MM.1S (cell line): ENCODE data around the gene GFRA3.

Source experiments
- DNase-seq: peaks from one replicate; pipeline ENCODE4 v3.0.0-alpha.2; 2015
- H2AFZ ChIP-seq: fragments of 300-600 bp; sonication (generic); 2 replicates; pipeline ENCODE4 v1.6.0; 2016; ENCODE audit warnings: antibody characterized with exemption, low read length
- H3F3A ChIP-seq: fragments of 300-600 bp; sonication (generic); 2 replicates; pipeline ENCODE4 v1.6.1; 2016; ENCODE audit warnings: mild to moderate bottlenecking, antibody characterized with exemption, low read length, moderate library complexity, mixed read lengths; ENCODE audit not compliant: insufficient read depth
- H3K27ac ChIP-seq: fragments of 300-600 bp; sonication (generic); 2 replicates; pipeline ENCODE4 v1.5.1; 2016; ENCODE audit warnings: mild to moderate bottlenecking, low read length
- H3K27me3 ChIP-seq: fragments of 300-600 bp; sonication (generic); replicated peaks from 2 replicates; pipeline ENCODE4 v1.6.0; 2016; ENCODE audit warnings: low read length; ENCODE audit not compliant: insufficient read depth
- H3K36me3 ChIP-seq: fragments of 300-600 bp; sonication (generic); replicated peaks from 2 replicates; pipeline ENCODE4 v1.6.1; 2016; ENCODE audit warnings: mild to moderate bottlenecking, low read length, mixed read lengths; ENCODE audit not compliant: insufficient read depth
- H3K4me1 ChIP-seq: fragments of 300-600 bp; sonication (generic); 2 replicates; pipeline ENCODE4 v1.6.1; 2016; ENCODE audit warnings: low read length, mixed read lengths
- H3K4me2 ChIP-seq: fragments of 300-600 bp; sonication (generic); 2 replicates; pipeline ENCODE4 v1.6.0; 2016; ENCODE audit warnings: low read depth, low read length
- H3K4me3 ChIP-seq: fragments of 300-600 bp; sonication (generic); 2 replicates; pipeline ENCODE4 v1.5.1; 2016; ENCODE audit warnings: low read length, mixed read lengths
- H3K79me2 ChIP-seq: fragments of 300-600 bp; sonication (generic); 2 replicates; pipeline ENCODE4 v1.6.1; 2016; ENCODE audit warnings: mixed run types, low read length, mixed read lengths
- H3K9ac ChIP-seq: fragments of 300-600 bp; sonication (generic); 2 replicates; pipeline ENCODE4 v1.6.1; 2016; ENCODE audit warnings: low read length, mixed read lengths
- H3K9me2 ChIP-seq: fragments of 300-600 bp; sonication (generic); replicated peaks from 2 replicates; pipeline ENCODE4 v1.6.1; 2016; ENCODE audit warnings: mild to moderate bottlenecking, low read length, mixed read lengths; ENCODE audit not compliant: insufficient read depth
- H3K9me3 ChIP-seq: fragments of 300-600 bp; sonication (generic); replicated peaks from 2 replicates; pipeline ENCODE4 v1.6.1; 2016; ENCODE audit warnings: mild to moderate bottlenecking, low read length, mixed read lengths; ENCODE audit not compliant: insufficient read depth
- H4K20me1 ChIP-seq: fragments of 300-600 bp; sonication (generic); 2 replicates; pipeline ENCODE4 v1.6.1; 2016; ENCODE audit warnings: mild to moderate bottlenecking, low read length, moderate library complexity, mixed read lengths; ENCODE audit not compliant: insufficient read depth
- EZH2 ChIP-seq: fragments of 300-600 bp; sonication (generic); optimal IDR thresholded peaks from 2 replicates; pipeline ENCODE3; 2017; ENCODE audit warnings: low read depth, mild to moderate bottlenecking, antibody characterized with exemption, low read length, mixed read lengths
- EZH2phosphoT487 ChIP-seq: fragments of 300-600 bp; sonication (generic); IDR thresholded peaks from 2 replicates; pipeline ENCODE4 v1.6.1; 2018; ENCODE audit warnings: antibody characterized with exemption, low read length
- TF ChIP-seq, protein P1 (sequence below): fragments of 300-600 bp; sonication (generic); IDR thresholded peaks from 2 replicates; pipeline ENCODE4 v1.5.1; 2016; ENCODE audit warnings: antibody characterized with exemption, low read length, mixed read lengths

GFRA3 gene

DNA sequence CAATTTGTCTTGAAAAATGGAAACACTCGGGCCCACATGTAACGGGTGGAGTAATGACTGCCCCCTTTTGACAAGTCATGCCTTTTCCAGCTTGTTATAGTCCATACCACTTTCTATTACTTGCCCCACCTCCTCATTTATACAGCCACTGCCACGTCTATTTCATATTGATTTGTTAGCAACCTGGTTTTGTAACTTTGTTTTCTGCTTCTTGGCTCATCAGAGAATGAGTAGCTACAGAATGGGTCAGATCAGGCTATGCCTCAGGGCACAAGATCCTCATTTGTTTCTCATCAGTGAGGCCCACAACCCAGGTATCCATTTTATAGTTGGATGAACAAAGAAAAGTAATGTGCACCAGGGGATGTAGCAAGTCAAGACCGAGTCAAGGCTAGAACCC lies 1.7 kb downstream of the GFRA3 start:
- Histone ChIP-seq H3F3A (no peaks in the 10 kb centered on the region), H3K27ac (no peak overlapping the region), H3K4me1 (no peaks in the 10 kb centered on the region), H3K27me3 (no peaks in the 10 kb centered on the region; the same call in 1 of the 2 replicates), H3K4me2 (no peak overlapping the region), H3K9me3 (no peaks in the 10 kb centered on the region), H3K4me3 (no peak overlapping the region), H3K79me2 (no peaks in the 10 kb centered on the region), H3K9ac (no peak overlapping the region), H4K20me1 (no peaks in the 10 kb centered on the region), H3K9me2 (no peaks in the 10 kb centered on the region), H2AFZ (no peak overlapping the region), H3K36me3 (no peaks in the 10 kb centered on the region)
- no peak for TF ChIP-seq EZH2
- TF ChIP-seq, protein P1, sequence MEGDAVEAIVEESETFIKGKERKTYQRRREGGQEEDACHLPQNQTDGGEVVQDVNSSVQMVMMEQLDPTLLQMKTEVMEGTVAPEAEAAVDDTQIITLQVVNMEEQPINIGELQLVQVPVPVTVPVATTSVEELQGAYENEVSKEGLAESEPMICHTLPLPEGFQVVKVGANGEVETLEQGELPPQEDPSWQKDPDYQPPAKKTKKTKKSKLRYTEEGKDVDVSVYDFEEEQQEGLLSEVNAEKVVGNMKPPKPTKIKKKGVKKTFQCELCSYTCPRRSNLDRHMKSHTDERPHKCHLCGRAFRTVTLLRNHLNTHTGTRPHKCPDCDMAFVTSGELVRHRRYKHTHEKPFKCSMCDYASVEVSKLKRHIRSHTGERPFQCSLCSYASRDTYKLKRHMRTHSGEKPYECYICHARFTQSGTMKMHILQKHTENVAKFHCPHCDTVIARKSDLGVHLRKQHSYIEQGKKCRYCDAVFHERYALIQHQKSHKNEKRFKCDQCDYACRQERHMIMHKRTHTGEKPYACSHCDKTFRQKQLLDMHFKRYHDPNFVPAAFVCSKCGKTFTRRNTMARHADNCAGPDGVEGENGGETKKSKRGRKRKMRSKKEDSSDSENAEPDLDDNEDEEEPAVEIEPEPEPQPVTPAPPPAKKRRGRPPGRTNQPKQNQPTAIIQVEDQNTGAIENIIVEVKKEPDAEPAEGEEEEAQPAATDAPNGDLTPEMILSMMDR: no peak
- no peak for TF ChIP-seq EZH2phosphoT487
- no peak for DNase-seq

- Histone ChIP-seq H3K4me1 (no peaks in the 10 kb centered on the region), H3K9ac (no peak overlapping the region), H2AFZ (no peak overlapping the region), H3K4me2 (no peak overlapping the region), H3K36me3 (no peaks in the 10 kb centered on the region), H3K27ac (no peak overlapping the region), H3K9me3 (no peaks in the 10 kb centered on the region), H3K27me3 (no peaks in the 10 kb centered on the region; the same call in 1 of the 2 replicates), H3K79me2 (no peaks in the 10 kb centered on the region), H3K4me3 (no peak overlapping the region), H3F3A (no peaks in the 10 kb centered on the region), H3K9me2 (no peaks in the 10 kb centered on the region), H4K20me1 (no peaks in the 10 kb centered on the region)
- no peak for TF ChIP-seq EZH2phosphoT487
- no peak for TF ChIP-seq EZH2
- TF ChIP-seq, protein P1: no peak
- DNase-seq: no peak
These were observed 3.1 kb downstream of the GFRA3 start for GRCh38 chr5:138271281-138271680.

- no peak overlapping the region for H3K4me2 ChIP-seq
- no peaks in the 10 kb centered on the region for H3K27me3 ChIP-seq
- H3K9ac ChIP-seq: no peak overlapping the region
These were observed 10.2 kb downstream of the GFRA3 start for GRCh38 chr5:138264183-138264582.

More at GRCh38 chr5:138264183-138264582, 10.2 kb downstream of the GFRA3 start:
- Histone ChIP-seq H3K4me1 (no peaks in the 10 kb centered on the region), H3K36me3 (no peaks in the 10 kb centered on the region), H3K27ac (no peak overlapping the region), H4K20me1 (no peaks in the 10 kb centered on the region), H3K4me3 (no peak overlapping the region), H3K9me3 (no peaks in the 10 kb centered on the region), H3F3A (no peaks in the 10 kb centered on the region), H2AFZ (no peak overlapping the region), H3K9me2 (no peaks in the 10 kb centered on the region), H3K79me2 (no peaks in the 10 kb centered on the region)
- DNase-seq: no peak
- TF ChIP-seq, protein P1: no peak
- TF ChIP-seq EZH2phosphoT487 (no peak), EZH2 (no peak)
